Chondrocyte (in vitro differentiated cells): ENCODE measurements around the gene ARID5B. TPM values are rescaled to one million over a fixed set of nuclear protein-coding genes. Genes with fewer than 3 reads are reported as not detected.

Experiments used
- DNase-seq: peaks from one replicate; pipeline ENCODE4 v3.0.0; 2021; ENCODE audit warnings: mixed read lengths, low spot score
- H3K27ac Mint-ChIP-seq: one replicate; pipeline ENCODE4 v1.8.0; 2021; ENCODE audit warnings: mild to moderate bottlenecking, moderate library complexity, mixed read lengths; ENCODE audit not compliant: unreplicated experiment
- H3K27me3 Mint-ChIP-seq: 2 replicates; pipeline ENCODE4 v1.8.0; 2021; ENCODE audit warnings: low read depth, mixed read lengths
- H3K36me3 Mint-ChIP-seq: 2 replicates; pipeline ENCODE4 v1.8.0; 2021; ENCODE audit warnings: low read depth, mixed read lengths
- H3K4me1 Mint-ChIP-seq: 2 replicates; pipeline ENCODE4 v1.8.0; 2021; ENCODE audit warnings: low read depth, mild to moderate bottlenecking, mixed read lengths
- H3K4me3 Mint-ChIP-seq: one replicate; pipeline ENCODE4 v1.8.0; 2021; ENCODE audit warnings: mild to moderate bottlenecking, moderate library complexity, mixed read lengths; ENCODE audit not compliant: unreplicated experiment
- H3K9me3 Mint-ChIP-seq: 2 replicates; pipeline ENCODE4 v1.8.0; 2021; ENCODE audit warnings: low read depth, mixed read lengths
- CTCF ChIP-seq: fragments of 200-600 bp; sonication (generic); IDR thresholded peaks from 2 replicates; pipeline ENCODE4 v1.5.0; 2021; ENCODE audit warnings: antibody characterized with exemption, mild to moderate bottlenecking, moderate library complexity
- total RNA-seq: library from RNA; stranded (reverse); gene quantifications from 3 replicates; pipeline ENCODE4 v1.2.1, GENCODE V29; 2021

ARID5B gene
- total RNA-seq, 1 donor from 2014 or later: 93.6 TPM

- no peaks in the 10 kb centered on the region for H3K9me3 Mint-ChIP-seq
- H3K27me3 Mint-ChIP-seq: no peaks in the 10 kb centered on the region
- H3K36me3 Mint-ChIP-seq: no peaks in the 10 kb centered on the region
- H3K4me1 Mint-ChIP-seq: peaks cover 34% of the 10 kb centered on the region
- H3K4me3 Mint-ChIP-seq: no peak overlapping the region
- H3K27ac Mint-ChIP-seq: no peak overlapping the region
- TF ChIP-seq CTCF: no peak
- DNase-seq: no peak
Measured at GRCh38 chr10:61984803-61985418, 83.4 kb downstream of the ARID5B start.

GRCh38 chr10:61985715-61986114, 84.2 kb downstream of the ARID5B start:
- Mint-ChIP-seq H3K4me1 (peaks cover 32% of the 10 kb centered on the region), H3K27ac (no peak overlapping the region), H3K9me3 (no peaks in the 10 kb centered on the region), H3K4me3 (no peak overlapping the region), H3K27me3 (no peaks in the 10 kb centered on the region), H3K36me3 (no peaks in the 10 kb centered on the region)
- TF ChIP-seq CTCF: no peak
- DNase-seq: no peak

GRCh38 chr10:61986382-61986781, 84.9 kb downstream of the ARID5B start:
- Mint-ChIP-seq H3K4me3 (no peak overlapping the region), H3K4me1 (peaks cover 33% of the 10 kb centered on the region), H3K27ac (no peak overlapping the region), H3K36me3 (no peaks in the 10 kb centered on the region), H3K9me3 (no peaks in the 10 kb centered on the region), H3K27me3 (no peaks in the 10 kb centered on the region)
- no peak for DNase-seq
- no peak for TF ChIP-seq CTCF

- Mint-ChIP-seq H3K4me1 (peaks cover 29% of the 10 kb centered on the region), H3K9me3 (no peaks in the 10 kb centered on the region), H3K4me3 (no peak overlapping the region), H3K27ac (no peak overlapping the region), H3K36me3 (no peaks in the 10 kb centered on the region), H3K27me3 (no peaks in the 10 kb centered on the region)
- no peak for TF ChIP-seq CTCF
- DNase-seq: no peak
Measured at GRCh38 chr10:61986788-61987492, 85.4 kb downstream of the ARID5B start.

- no peak for DNase-seq
- no peak for TF ChIP-seq CTCF
- Mint-ChIP-seq H3K36me3 (no peaks in the 10 kb centered on the region), H3K4me3 (no peak overlapping the region), H3K27me3 (no peaks in the 10 kb centered on the region), H3K9me3 (no peaks in the 10 kb centered on the region), H3K4me1 (peaks cover 34% of the 10 kb centered on the region), H3K27ac (peak overlapping the region; percentile 7)
Measured at GRCh38 chr10:61987537-61987936, 86.0 kb downstream of the ARID5B start.
